MG63 (cell line): ENCODE data around the gene MYH7. TPM values are rescaled to one million over a fixed set of nuclear protein-coding genes. Genes with fewer than 3 reads are reported as not detected.
"Not testable (repeated sequence)": the region's sequence is repeated elsewhere in the genome, so short reads cannot be mapped to it uniquely, and the experiment has no call there.

Experiments used
- DNase-seq: peaks from one replicate; pipeline ENCODE4 v3.0.0-alpha.2; 2020
- H3K27me3 ChIP-seq: fragments of 250-450 bp; sonication (Bioruptor Pico); 2 replicates; pipeline ENCODE4 v1.5.1; 2020; ENCODE audit warnings: mild to moderate bottlenecking, moderate library complexity
- H3K36me3 ChIP-seq: fragments of 250-450 bp; sonication (Bioruptor Pico); 2 replicates; pipeline ENCODE4 v1.5.1; 2020; ENCODE audit warnings: mild to moderate bottlenecking, moderate library complexity
- H3K4me3 ChIP-seq: fragments of 250-450 bp; sonication (Bioruptor Pico); 2 replicates; pipeline ENCODE4 v1.5.1; 2020; ENCODE audit warnings: mild to moderate bottlenecking, moderate library complexity
- H3K9me3 ChIP-seq: fragments of 250-450 bp; sonication (Bioruptor Pico); 2 replicates; pipeline ENCODE4 v1.5.1; 2020; ENCODE audit warnings: mild to moderate bottlenecking, moderate library complexity
- total RNA-seq: library from RNA; depleted of rRNA; stranded (reverse); fragments of >200 nt; shearing (Covaris generic); gene quantifications from 2 replicates; pipeline ENCODE4 v1.2.3, GENCODE V29; 2014; ENCODE audit warnings: low replicate concordance

The MYH7 gene
- total RNA-seq, 1 experiment from 2014 or later: not detected

- H3K27me3 ChIP-seq: no peaks in the 10 kb centered on the region
- H3K4me3 ChIP-seq: no peak overlapping the region
- H3K36me3 ChIP-seq: no peaks in the 10 kb centered on the region
- no peaks in the 10 kb centered on the region for H3K9me3 ChIP-seq
- DNase-seq: no peak
Observed at GRCh38 chr14:23387916-23388882, 47.3 kb downstream of the MYH7 start.

- DNase-seq: no peak
- Histone ChIP-seq H3K4me3 (no peak overlapping the region), H3K27me3 (no peaks in the 10 kb centered on the region), H3K36me3 (no peaks in the 10 kb centered on the region), H3K9me3 (no peaks in the 10 kb centered on the region)
Observed at GRCh38 chr14:23386999-23387398, 48.5 kb downstream of the MYH7 start.

- not testable (repeated sequence) for H3K4me3 ChIP-seq, DNase-seq, H3K36me3 ChIP-seq
Observed at GRCh38 chr14:23386266-23386657, 49.2 kb downstream of the MYH7 start.

GRCh38 chr14:23385642-23386265 lies 49.7 kb downstream of the MYH7 start:
- DNase-seq: no peak
- H3K4me3 ChIP-seq: no peak overlapping the region
- no peaks in the 10 kb centered on the region for H3K36me3 ChIP-seq
- H3K27me3 ChIP-seq: no peaks in the 10 kb centered on the region
- H3K9me3 ChIP-seq: no peaks in the 10 kb centered on the region

More at GRCh38 chr14:23386266-23386657, 49.2 kb downstream of the MYH7 start:
- H3K9me3 ChIP-seq, H3K27me3 ChIP-seq: not testable (repeated sequence)

GRCh38 chr14:23385244-23385641 lies 50.2 kb downstream of the MYH7 start:
- no peaks in the 10 kb centered on the region for H3K36me3 ChIP-seq
- DNase-seq: no peak
- no peak overlapping the region for H3K4me3 ChIP-seq
- H3K27me3 ChIP-seq: no peaks in the 10 kb centered on the region
- H3K9me3 ChIP-seq: no peaks in the 10 kb centered on the region

GRCh38 chr14:23384364-23385080 lies 50.9 kb downstream of the MYH7 start:
- Histone ChIP-seq H3K4me3 (no peak overlapping the region), H3K27me3 (no peaks in the 10 kb centered on the region), H3K36me3 (no peaks in the 10 kb centered on the region), H3K9me3 (no peaks in the 10 kb centered on the region)
- DNase-seq: no peak

GRCh38 chr14:23382731-23383440 lies 52.6 kb downstream of the MYH7 start:
- H3K27me3 ChIP-seq: no peaks in the 10 kb centered on the region
- H3K9me3 ChIP-seq: no peaks in the 10 kb centered on the region
- DNase-seq: no peak
- H3K36me3 ChIP-seq: no peaks in the 10 kb centered on the region
- no peak overlapping the region for H3K4me3 ChIP-seq

GRCh38 chr14:23382276-23382675 lies 53.2 kb downstream of the MYH7 start:
- no peaks in the 10 kb centered on the region for H3K27me3 ChIP-seq
- H3K4me3 ChIP-seq: no peak overlapping the region
- no peaks in the 10 kb centered on the region for H3K36me3 ChIP-seq
- DNase-seq: no peak
- H3K9me3 ChIP-seq: no peaks in the 10 kb centered on the region

GRCh38 chr14:23381871-23382270 lies 53.6 kb downstream of the MYH7 start:
- DNase-seq: no peak
- no peaks in the 10 kb centered on the region for H3K36me3 ChIP-seq
- H3K27me3 ChIP-seq: no peaks in the 10 kb centered on the region
- H3K4me3 ChIP-seq: no peak overlapping the region
- no peaks in the 10 kb centered on the region for H3K9me3 ChIP-seq

- Histone ChIP-seq H3K9me3 (no peaks in the 10 kb centered on the region), H3K36me3 (no peaks in the 10 kb centered on the region), H3K27me3 (no peaks in the 10 kb centered on the region), H3K4me3 (no peak overlapping the region)
- no peak for DNase-seq
Observed at GRCh38 chr14:23380976-23381375, 54.5 kb downstream of the MYH7 start.

- Histone ChIP-seq H3K4me3 (no peak overlapping the region), H3K9me3 (no peaks in the 10 kb centered on the region), H3K36me3 (no peaks in the 10 kb centered on the region), H3K27me3 (no peaks in the 10 kb centered on the region)
- no peak for DNase-seq
Observed at GRCh38 chr14:23380197-23380914, 55.1 kb downstream of the MYH7 start.

- no peaks in the 10 kb centered on the region for H3K9me3 ChIP-seq
- H3K36me3 ChIP-seq: no peaks in the 10 kb centered on the region
- peak; percentile 15 for DNase-seq
- no peaks in the 10 kb centered on the region for H3K27me3 ChIP-seq
- H3K4me3 ChIP-seq: no peak overlapping the region
Observed at GRCh38 chr14:23379366-23380196, 55.9 kb downstream of the MYH7 start.

GRCh38 chr14:23378612-23379220 lies 56.7 kb downstream of the MYH7 start:
- H3K4me3 ChIP-seq: no peak overlapping the region
- H3K9me3 ChIP-seq: no peaks in the 10 kb centered on the region
- no peak for DNase-seq

GRCh38 chr14:23377573-23378563 lies 57.6 kb downstream of the MYH7 start:
- DNase-seq: no peak
- H3K4me3 ChIP-seq: no peak overlapping the region
- no peaks in the 10 kb centered on the region for H3K36me3 ChIP-seq
- H3K27me3 ChIP-seq: no peaks in the 10 kb centered on the region
- no peaks in the 10 kb centered on the region for H3K9me3 ChIP-seq

More at GRCh38 chr14:23378612-23379220, 56.7 kb downstream of the MYH7 start:
- no peaks in the 10 kb centered on the region for H3K36me3 ChIP-seq
- H3K27me3 ChIP-seq: no peaks in the 10 kb centered on the region
